ENCODE measurements around the gene C17orf107. TPM values are rescaled to one million over a fixed set of nuclear protein-coding genes. Genes with fewer than 3 reads are reported as not detected.

C17orf107 gene
- total and polyA plus RNA-seq, 2 of the 13 experiments (the other 11 are each of a cell fraction or from before 2014, with no cell fraction given), result 0.20 to 0.59 TPM

DNA sequence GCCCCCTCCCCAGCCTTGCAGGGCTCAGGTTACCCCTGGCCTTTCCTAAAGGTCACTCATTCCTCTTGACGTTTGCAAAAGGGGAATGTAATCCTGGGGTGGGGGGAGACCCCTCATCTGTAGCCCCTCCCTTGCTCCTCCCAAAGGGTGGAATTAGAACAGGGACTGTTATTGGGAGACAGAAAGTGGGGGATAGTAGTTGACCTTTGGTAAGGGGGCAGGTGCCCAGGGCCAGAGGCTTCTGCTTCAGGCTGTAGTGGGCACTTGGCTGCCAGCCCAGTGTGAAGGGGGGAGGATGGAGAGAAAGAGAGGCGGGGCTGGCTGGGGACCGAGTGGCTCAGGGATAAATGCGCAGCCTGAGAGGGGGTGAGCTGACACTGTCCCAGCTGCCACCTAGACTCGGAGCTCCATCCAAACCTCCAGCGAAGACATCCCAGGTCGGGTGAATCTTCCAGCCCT, 51.4 kb downstream of the C17orf107 start, which contains the start of gene ENO3 (continued):
- TF ChIP-seq, protein P1, sequence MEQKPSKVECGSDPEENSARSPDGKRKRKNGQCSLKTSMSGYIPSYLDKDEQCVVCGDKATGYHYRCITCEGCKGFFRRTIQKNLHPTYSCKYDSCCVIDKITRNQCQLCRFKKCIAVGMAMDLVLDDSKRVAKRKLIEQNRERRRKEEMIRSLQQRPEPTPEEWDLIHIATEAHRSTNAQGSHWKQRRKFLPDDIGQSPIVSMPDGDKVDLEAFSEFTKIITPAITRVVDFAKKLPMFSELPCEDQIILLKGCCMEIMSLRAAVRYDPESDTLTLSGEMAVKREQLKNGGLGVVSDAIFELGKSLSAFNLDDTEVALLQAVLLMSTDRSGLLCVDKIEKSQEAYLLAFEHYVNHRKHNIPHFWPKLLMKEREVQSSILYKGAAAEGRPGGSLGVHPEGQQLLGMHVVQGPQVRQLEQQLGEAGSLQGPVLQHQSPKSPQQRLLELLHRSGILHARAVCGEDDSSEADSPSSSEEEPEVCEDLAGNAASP (CRISPR knock-in tag; IDR thresholded peaks at IDR 0.05; ENCODE audit: borderline replicate concordance), result peak; percentile 26; the same call in 1 of the 2 replicates
- TF ChIP-seq ZBTB44 (CRISPR knock-in tag; IDR thresholded peaks at IDR 0.05), result no peak
- TF ChIP-seq ZNF589 (CRISPR knock-in tag; conservative IDR thresholded peaks at IDR 0.05), result no peak
- no peak for TF ChIP-seq E2F1 (CRISPR knock-in tag; IDR thresholded peaks at IDR 0.05)
- TF ChIP-seq NFE2 (CRISPR knock-in tag; IDR thresholded peaks at IDR 0.05), result no peak
- TF ChIP-seq TOE1 (CRISPR knock-in tag; IDR thresholded peaks at IDR 0.05), result no peak
- TF ChIP-seq, protein P2, sequence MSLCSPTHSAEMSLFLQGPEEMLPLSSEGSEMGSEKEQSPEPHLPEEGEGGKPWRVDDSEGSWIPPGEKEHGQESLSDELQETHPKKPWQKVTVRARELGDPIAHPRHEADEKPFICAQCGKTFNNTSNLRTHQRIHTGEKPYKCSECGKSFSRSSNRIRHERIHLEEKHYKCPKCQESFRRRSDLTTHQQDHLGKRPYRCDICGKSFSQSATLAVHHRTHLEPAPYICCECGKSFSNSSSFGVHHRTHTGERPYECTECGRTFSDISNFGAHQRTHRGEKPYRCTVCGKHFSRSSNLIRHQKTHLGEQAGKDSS (CRISPR knock-in tag; IDR thresholded peaks at IDR 0.05; ENCODE audit: borderline replicate concordance, low read depth), result no peak
- peak; percentile 25; the same call in 1 of the 2 replicates for TF ChIP-seq HNF1B (CRISPR knock-in tag; IDR thresholded peaks at IDR 0.05)
- peak; percentile 52; the same call in 1 of the 2 replicates for TF ChIP-seq ESRRA (CRISPR knock-in tag; IDR thresholded peaks at IDR 0.05; ENCODE audit: low read depth)
- TF ChIP-seq, protein P3, sequence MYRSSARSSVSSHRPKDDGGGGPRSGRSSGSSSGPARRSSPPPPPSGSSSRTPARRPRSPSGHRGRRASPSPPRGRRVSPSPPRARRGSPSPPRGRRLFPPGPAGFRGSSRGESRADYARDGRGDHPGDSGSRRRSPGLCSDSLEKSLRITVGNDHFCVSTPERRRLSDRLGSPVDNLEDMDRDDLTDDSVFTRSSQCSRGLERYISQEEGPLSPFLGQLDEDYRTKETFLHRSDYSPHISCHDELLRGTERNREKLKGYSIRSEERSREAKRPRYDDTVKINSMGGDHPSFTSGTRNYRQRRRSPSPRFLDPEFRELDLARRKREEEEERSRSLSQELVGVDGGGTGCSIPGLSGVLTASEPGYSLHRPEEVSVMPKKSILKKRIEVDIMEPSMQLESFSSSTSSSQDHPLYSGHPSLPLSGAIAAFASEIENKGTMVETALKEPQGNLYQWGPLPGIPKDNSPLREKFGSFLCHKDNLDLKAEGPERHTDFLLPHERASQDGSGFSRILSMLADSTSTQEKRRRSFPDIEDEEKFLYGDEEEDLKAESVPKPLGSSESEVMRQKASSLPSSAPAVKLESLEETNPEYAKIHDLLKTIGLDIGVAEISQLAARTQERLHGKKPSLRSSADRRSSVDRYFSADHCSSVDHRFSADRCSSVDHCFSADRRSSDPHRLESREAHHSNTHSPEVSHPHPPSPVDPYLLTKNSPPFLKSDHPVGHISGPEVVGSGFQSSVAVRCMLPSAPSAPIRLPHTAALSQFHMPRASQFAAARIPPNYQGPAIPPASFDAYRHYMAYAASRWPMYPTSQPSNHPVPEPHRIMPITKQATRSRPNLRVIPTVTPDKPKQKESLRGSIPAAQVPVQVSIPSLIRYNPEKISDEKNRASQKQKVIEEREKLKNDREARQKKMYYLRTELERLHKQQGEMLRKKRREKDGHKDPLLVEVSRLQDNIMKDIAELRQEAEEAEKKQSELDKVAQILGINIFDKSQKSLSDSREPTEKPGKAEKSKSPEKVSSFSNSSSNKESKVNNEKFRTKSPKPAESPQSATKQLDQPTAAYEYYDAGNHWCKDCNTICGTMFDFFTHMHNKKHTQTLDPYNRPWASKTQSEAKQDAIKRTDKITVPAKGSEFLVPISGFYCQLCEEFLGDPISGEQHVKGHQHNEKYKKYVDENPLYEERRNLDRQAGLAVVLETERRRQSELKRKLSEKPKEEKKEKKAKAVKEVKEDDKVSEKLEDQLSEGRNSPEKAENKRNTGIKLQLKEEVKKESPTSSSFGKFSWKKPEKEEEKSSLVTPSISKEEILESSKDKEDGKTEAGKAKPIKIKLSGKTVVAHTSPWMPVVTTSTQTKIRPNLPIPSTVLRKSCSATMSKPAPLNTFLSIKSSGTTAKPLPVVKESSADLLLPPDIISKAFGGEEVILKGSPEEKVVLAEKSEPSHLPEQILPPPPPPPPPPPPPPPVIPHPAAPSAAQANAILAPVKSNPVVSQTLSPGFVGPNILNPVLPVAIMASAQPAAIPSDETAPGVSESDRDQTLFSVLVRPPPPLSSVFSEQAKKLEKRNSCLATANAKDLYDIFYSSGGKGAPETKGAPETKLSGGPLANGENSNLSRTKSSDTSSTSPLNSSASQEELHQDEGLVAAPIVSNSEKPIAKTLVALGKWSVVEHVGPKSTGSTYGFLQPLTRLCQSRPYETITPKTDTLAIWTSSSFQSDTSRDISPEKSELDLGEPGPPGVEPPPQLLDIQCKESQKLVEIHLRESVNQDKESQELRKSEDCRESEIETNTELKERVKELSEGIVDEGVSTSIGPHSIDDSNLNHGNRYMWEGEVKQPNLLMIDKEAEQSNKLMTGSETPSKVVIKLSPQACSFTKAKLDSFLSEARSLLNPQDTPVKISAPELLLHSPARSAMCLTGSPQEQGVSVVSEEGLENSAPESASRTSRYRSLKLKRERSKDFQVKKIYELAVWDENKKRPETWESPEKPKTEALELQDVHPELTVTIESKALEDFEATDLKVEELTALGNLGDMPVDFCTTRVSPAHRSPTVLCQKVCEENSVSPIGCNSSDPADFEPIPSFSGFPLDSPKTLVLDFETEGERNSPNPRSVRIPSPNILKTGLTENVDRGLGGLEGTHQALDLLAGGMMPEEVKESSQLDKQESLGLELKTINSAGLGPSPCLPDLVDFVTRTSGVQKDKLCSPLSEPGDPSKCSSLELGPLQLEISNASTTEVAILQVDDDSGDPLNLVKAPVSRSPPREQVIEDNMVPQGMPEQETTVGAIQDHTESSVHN (CRISPR knock-in tag; IDR thresholded peaks at IDR 0.05), result 0 out of 2 replicates have a peak, but pooled peaks have one; percentile 19
- no peak for TF ChIP-seq SNRNP70 (IDR thresholded peaks at IDR 0.05; ENCODE audit: low read depth, low read length)
- no peak for TF ChIP-seq ZNF720 (CRISPR knock-in tag; IDR thresholded peaks at IDR 0.05)
- TF ChIP-seq JDP2 (CRISPR knock-in tag; IDR thresholded peaks at IDR 0.05; ENCODE audit: borderline replicate concordance), result no peak
- no peak for TF ChIP-seq HDAC6 (IDR thresholded peaks at IDR 0.05; ENCODE audit: low read depth, low read length)

Data from HepG2 (cell line).